Colon (tissue), 2 donors: Measurements from ENCODE around the gene INKA2.

Experiments used
- FAIRE-seq: peaks from 2 replicates; lab custom pipeline; 2012; peaks lifted over from hg19 to GRCh38; lab: Jason Lieb, UNC
- donor health status: control.
- donor health status: control.

Gene INKA2

DNA sequence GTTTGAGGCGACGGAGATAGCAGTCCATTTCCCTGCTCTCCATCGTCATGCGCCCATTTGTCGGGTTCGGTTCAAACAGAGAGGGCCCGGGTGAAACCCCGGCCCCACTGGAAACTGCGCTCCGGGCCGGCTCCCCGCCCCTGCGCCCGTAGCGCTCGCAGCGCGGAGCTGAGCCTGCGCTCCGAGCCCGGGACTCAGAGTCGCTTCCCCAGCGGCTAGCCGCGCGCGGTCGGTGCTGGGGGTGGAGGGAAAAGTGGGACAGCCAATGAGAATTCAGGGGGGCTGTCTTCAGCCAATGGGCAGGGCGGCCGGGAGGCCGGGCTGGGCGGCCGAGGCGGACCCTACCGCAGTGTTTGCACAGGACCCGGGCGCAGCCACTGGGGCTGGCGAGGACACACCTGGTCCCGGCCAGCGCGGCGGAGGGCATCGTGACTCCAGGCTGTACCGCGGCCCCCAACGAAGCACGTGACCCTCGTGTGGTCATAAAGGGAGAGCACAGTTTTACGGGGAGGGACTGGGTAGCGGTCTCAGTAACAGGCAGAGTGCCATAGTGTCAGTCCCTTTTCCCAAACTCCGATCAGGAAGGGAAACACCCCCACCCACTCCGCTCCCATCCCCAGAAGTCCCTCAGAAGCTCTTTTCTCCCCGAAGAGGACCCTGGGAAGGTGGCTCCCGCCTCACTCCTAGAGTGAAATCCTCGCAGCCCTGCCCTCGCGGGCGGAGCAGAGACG lies at the start of gene INKA2:
Gene INKA2, minus strand, starts transcription at position 202 of the 731 bp plus-strand sequence. Its CDS starts 153 bp downstream, at position 49.
- FAIRE-seq: no peak

DNA sequence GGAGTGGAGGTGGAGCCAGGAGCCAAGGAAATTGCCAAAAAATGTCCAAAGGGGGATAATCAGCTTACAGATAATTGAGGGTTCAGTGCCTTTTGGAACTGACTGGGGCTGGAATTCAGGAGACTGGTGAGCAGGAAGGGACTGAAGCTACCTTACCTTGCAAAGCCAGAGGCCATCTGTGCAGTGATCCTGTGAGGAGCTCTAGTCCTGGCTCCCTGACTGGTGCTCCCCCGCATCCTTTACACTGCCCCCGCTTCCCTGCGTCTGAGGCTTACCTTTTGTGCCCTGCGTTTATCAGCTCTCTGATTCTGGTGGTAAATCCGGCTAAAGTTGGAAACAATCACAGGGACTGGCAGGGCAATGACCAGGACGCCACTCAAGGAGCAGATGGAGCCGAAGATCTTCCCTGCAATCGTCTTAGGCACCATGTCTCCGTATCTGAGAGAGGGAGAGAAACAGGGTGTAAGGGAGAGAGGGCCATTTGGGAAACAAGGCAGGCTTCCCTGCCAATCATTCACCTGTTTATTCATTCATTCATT lies 47.5 kb upstream of the INKA2 start:
- FAIRE-seq: no peak

DNA sequence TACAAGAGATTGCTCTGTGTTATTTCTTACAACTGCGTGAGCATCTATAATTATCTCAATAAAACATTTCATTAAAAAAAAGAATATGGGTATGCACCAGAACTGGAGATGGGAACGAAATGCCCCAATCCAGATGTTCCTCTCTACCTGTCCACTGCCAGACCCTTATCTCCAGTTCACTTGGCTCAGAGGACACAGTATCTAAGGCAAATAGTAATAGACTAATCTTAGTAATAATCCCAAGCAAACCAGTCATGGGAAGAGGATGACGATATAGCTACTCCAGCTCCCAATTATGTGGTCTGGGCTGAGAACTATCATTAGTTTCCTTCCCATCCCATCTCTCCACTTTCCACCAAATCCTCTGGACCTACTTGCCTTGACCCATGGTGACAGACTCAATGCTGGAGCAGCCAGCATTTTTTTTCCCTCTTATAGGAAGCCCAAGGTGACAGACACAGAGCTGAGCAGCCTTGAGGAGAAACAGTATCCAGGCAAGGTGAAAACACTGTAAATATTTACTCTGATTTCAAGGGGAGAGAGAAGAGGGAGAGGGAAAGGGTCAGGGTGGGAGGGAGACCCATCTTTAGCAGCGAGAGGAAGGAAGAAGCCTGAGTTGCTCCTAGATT lies 45.2 kb upstream of the INKA2 start:
- FAIRE-seq: no peak

DNA sequence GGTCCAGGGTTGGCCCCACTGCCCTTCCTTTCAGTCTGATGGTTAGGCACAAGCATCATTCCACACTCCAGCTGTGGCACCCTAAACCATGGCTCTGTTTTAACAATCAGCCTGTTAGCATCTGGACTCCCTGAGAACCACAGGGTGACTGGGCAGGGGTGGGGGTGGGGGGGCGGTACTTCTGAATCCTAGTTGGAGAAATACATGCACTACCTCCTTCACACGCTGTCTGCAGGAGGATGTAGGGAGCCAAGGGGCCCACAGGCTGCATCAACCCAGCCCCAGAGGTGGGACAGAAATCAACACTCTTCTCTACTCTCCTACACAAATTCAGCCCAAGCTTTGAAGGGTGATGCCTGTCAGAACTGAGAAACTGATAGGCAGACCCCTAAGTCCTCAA lies 40.4 kb upstream of the INKA2 start:
- no peak for FAIRE-seq

DNA sequence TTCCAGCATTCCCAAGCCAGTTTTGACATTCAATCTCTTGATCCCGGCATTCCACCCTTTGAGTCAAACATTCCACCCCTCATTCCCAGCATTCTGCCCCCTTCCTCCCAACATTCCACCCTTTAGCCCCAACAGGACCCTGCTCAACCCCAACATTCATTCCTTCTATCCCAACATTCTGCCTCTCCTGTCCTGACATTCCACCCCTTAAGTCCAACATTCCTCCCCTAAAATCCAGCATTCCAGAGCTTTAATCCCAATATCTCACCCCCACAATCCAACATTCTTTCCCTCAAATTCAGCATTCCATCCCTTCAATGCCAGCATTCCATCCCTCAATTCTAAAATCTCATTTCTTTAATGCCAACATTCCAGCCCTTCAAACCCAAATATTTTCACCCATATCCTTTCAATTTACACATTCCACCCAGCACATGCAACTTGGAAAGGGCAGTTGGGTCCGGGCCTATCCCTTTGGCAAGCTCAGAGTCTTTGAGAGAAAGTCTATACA lies 39.4 kb upstream of the INKA2 start:
- FAIRE-seq: no peak

DNA sequence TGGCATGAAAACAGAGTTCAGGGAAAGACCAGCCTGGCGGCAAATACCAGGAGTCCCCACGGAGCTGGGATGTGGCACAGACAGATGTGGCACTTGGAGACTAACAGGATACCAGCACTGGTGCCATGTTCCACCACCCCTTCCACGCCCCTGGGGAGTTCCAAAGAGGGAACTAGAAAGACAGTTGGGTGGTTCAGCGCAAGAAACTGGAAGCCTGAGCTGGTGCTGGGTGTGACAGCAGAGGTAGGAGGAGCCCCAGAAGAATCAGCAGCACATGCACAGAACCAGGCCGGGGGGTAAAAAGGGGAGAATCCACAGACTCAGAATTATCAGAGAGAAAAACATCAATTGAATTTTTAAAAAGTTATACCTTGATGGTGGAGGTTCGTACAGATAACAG lies 38.9 kb upstream of the INKA2 start:
- no peak for FAIRE-seq

GRCh38 chr1:111777301-111777700 lies 38.1 kb upstream of the INKA2 start:
- no peak for FAIRE-seq

DNA sequence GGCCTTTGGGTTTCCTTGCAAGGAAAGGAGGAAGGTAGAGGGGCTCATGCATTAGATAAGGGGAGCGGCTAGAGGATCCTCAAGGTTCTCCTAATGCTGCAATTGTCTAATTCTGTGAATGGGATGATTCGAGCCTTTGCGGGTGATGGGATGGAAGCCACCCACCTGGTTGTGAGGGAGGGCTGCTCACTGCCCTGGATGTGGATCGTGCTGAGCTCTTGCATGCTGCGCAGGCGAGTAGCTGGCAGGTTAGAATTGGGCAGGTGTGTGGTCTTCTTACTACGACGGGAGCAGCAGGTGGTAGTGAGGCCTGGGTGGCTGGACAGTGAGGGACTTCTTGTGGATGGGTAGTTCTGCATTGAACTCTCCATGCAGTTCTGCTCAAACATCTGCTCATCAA lies 37.7 kb upstream of the INKA2 start:
- no peak for FAIRE-seq

DNA sequence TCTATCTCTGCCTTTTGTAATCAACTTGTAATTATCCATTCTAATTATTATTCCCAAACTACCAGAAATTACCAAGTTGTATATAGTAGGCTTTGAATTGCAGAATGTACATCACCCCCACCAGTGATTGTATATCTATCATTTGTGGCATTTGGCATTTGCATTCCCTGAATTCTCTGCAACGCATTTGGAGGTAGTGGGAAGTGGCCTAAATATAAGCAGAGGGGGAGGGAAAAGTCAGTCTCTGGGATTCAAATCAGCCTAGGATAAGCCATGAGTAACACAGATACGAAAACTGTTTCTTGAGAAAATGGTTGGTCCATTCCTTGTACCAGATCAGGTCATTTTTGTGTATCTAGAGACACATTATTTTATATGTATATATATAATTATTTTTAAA lies 37.2 kb upstream of the INKA2 start:
- no peak for FAIRE-seq

- no peak for FAIRE-seq
Measured at GRCh38 chr1:111775966-111776365, 36.8 kb upstream of the INKA2 start.

- FAIRE-seq: no peak
Measured at GRCh38 chr1:111770916-111771315, 31.7 kb upstream of the INKA2 start.

DNA sequence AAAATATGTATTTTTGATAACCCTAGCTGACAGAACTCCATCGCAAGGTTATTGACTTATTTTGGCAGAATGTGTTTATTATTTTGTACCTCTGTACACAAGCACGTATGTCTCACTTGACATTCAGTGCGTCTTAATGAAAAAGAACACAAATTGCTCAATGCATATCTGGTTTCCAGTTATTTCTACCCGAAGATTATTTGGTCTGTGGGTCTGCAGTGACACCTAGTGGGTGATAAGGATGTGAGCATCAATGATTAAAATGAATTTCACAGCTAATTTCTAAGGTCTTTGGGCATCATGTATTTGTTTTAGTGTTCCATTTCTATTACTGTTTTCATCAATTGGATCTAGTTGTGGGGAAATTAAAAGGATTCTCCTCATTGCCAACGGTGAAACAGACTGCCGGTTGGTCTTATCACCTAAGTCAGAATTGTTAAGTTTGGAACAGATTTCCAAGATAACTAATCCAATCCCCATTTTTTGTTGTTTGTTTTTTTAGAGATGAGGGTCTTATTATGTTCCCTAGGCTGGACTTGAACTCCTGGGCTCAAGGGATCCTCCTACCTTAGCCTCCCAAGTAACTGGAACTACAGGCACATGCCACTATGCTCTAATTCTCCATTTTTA lies 30.4 kb upstream of the INKA2 start:
- no peak for FAIRE-seq

DNA sequence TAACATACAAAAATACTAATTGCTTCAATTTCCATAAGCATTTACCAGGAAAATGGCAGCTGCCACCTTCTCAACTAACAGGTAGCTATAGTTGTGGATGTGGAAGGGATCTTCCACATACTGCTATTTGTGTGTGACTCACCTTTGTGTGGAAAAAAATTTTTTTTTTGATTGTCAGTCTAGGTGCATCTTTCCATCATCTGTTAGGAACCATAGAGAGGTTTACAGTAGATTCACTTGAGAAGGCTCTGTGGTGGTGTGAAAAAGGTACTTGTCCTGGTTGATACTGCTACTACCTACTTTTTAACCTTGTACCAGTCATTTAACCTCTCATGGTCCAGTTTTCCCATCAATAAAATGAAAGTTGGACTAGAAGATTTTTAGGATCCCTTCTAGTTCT lies 29.4 kb upstream of the INKA2 start:
- no peak for FAIRE-seq

GRCh38 chr1:111768023-111768422 lies 28.8 kb upstream of the INKA2 start:
- no peak for FAIRE-seq

DNA sequence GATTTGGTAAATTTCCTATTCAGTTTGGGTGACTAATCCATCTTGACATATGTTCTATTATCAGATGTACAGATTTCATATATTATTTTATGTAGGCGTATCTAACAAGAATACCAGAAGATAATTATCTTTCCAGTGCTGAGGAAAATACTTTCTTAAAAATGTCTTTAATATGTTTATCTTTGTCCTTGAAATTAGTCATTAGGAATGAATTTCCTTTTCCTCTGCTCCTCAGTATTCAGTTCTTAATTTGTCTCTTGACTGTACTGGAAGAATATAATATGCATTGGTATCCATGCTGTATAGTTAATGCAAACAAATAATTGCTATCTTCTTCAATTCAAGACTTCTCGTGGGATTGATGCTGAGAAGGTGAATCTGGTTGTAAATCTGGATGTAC lies 23.1 kb upstream of the INKA2 start:
- FAIRE-seq: no peak

DNA sequence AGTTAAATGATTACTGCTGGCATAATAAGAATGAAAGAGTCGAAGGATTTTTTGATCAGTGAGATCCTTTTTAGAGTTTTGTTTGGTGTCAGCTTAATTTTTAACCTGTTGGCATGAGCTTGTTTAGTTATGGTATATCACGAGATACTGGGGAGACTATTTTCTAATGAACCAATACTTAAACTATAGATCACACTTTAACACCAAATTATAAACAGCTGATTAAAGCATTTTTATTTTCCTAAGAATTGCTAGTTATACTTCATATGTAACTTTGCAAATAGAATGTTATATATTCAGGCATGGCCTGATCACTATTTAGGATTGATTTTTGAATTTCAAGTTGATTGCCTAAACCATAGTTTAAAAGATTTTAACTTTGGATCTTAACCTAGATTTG lies 22.5 kb upstream of the INKA2 start:
- FAIRE-seq: no peak

- FAIRE-seq: no peak
Measured at GRCh38 chr1:111758373-111758772, 19.2 kb upstream of the INKA2 start.

GRCh38 chr1:111756124-111756513 lies 16.9 kb upstream of the INKA2 start:
- no peak for FAIRE-seq

DNA sequence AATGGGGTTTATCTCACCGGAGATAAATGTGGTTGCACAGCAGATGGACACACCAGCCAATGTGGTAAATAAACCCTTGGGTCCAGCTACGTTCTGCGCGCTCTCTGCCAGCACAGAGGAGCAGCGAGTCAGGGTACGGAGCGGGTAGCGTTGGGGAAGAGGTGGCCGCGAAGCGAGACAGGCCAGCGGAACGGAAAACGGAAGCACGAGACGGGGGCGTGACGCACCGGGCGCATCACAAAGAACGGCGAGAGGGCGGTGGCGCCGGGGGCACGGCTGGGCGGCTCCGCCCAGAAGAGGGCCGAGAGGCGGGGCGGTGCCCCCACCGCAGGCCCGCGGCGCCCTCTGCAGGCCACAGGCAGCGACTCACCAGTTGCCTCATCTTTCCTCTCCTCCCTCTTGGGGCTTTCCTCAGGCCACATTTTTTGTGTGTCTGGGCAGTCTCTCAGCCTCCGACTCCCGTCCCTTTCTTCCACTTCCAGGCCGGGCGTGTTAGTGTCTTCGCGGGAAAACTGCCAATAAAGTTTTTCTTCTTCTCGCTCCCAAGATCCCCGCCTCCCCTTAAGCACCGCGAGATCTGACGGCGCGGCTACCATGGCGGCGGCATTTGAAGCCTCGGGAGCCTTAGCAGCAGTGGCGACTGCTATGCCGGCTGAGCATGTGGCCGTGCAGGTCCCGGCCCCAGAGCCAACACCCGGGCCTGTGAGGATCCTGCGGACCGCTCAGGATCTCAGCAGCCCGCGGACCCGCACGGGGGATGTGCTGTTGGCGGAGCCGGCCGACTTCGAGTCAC lies 16.3 kb upstream of the INKA2 start, which contains the start of gene DDX20:
Gene DDX20, plus strand, starts transcription at position 571 of the 793 bp plus-strand sequence. Its CDS starts 24 bp downstream, at position 595.
- FAIRE-seq: no peak

DNA sequence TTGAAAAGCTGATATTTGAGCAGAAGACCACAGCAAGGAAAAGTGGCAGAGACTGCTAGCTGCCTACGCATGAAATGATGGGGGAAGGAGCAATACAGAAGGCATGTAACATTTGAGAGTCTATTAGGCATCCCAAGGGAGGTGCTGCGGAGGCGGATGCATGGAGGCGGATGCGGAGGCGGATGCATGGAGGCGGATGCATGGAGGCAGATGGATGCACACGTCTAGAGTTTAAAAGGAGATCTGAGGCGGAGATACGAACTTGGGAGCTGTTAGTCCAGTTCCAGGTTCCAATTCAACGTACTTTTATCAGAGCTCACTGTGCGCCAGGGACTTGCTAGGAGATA lies 15.8 kb upstream of the INKA2 start:
- no peak for FAIRE-seq

GRCh38 chr1:111751906-111752575 lies 12.8 kb upstream of the INKA2 start:
- FAIRE-seq: no peak

GRCh38 chr1:111750856-111751255 lies 11.7 kb upstream of the INKA2 start:
- FAIRE-seq: no peak
